HT-29 (cell line): ENCODE measurements around the gene WDR46. TPM values are rescaled to one million over a fixed set of nuclear protein-coding genes. Genes with fewer than 3 reads are reported as not detected.
"Not testable (repeated sequence)": the region's sequence is repeated elsewhere in the genome, so short reads cannot be mapped to it uniquely, and the experiment has no call there.

ENCODE experiments used
- DNase-seq: peaks from one replicate; pipeline ENCODE4 v3.0.0-alpha.2; 2015; ENCODE audit warnings: low spot score
- total RNA-seq: library from RNA; depleted of rRNA; stranded (reverse); fragments of >200 nt; shearing (Covaris generic); gene quantifications from 2 replicates; pipeline ENCODE4 v1.2.3, GENCODE V29; 2014

Gene WDR46
- total RNA-seq, 1 experiment from 2014 or later: 79.0 TPM

GRCh38 chr6:33288141-33288920, 708 bp downstream of the WDR46 start:
- DNase-seq: no peak

GRCh38 chr6:33286946-33287914, 1.8 kb downstream of the WDR46 start:
- no peak for DNase-seq

- DNase-seq: not testable (repeated sequence)
Observed at GRCh38 chr6:33285214-33285613, 3.8 kb downstream of the WDR46 start.

- DNase-seq: no peak
Observed at GRCh38 chr6:33280539-33280938, 8.5 kb downstream of the WDR46 start.

- DNase-seq: peak; percentile 73
Observed at GRCh38 chr6:33279971-33280511, 9.0 kb downstream of the WDR46 start.

- DNase-seq: no peak
Observed at GRCh38 chr6:33279257-33279695, 9.8 kb downstream of the WDR46 start.

- DNase-seq: no peak
Observed at GRCh38 chr6:33278810-33279209, 10.2 kb downstream of the WDR46 start.

- no peak for DNase-seq
Observed at GRCh38 chr6:33278392-33278741, 10.7 kb downstream of the WDR46 start.

GRCh38 chr6:33277663-33278391, 11.2 kb downstream of the WDR46 start:
- no peak for DNase-seq

GRCh38 chr6:33276864-33277662, 12.0 kb downstream of the WDR46 start, which contains the start of gene B3GALT4:
Gene B3GALT4, plus strand, starts transcription at chr6:33277123. Its CDS starts 297 bp downstream, at chr6:33277420.
- DNase-seq: peak; percentile 88

- DNase-seq: no peak
Observed at GRCh38 chr6:33276581-33276863, 12.5 kb downstream of the WDR46 start.

- not testable (repeated sequence) for DNase-seq
Observed at GRCh38 chr6:33275795-33276580, 13.1 kb downstream of the WDR46 start.

GRCh38 chr6:33273924-33274902, 14.8 kb downstream of the WDR46 start:
- peak; percentile 9 for DNase-seq

GRCh38 chr6:33273129-33273923, 15.7 kb downstream of the WDR46 start:
- DNase-seq: peak; percentile 17

GRCh38 chr6:33272275-33273128, 16.5 kb downstream of the WDR46 start:
- no peak for DNase-seq

GRCh38 chr6:33271468-33272274, 17.4 kb downstream of the WDR46 start, which contains the start of the genes RPS18 and VPS52:
Gene RPS18, plus strand, starts transcription at chr6:33272075. Its CDS starts 45 bp downstream, at chr6:33272120.
Gene VPS52, minus strand, starts transcription at chr6:33271876. Its CDS starts 201 bp downstream, at chr6:33271675.
- peak; percentile 99 for DNase-seq
